Measurements from ENCODE around the gene TUT4.

DNA sequence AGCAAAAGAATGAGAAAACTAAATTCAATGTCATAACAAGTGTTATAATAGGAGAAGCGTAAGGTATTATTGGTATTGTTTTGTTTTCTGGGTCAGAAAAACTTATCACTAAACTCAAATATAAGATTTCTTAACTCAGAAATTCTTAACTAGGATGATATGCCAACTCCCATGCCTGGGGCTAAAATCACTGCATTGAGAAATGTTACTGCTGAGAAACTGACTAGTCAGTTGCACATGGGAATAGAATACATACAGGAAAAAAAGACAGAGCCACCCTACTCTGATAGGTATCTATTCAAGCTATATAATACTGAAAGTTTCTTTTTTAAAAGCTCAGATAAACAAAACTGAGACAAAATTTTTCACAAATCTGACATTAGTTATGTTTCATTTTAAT lies 92.2 kb downstream of the TUT4 start:
- TF ChIP-seq, protein P1, sequence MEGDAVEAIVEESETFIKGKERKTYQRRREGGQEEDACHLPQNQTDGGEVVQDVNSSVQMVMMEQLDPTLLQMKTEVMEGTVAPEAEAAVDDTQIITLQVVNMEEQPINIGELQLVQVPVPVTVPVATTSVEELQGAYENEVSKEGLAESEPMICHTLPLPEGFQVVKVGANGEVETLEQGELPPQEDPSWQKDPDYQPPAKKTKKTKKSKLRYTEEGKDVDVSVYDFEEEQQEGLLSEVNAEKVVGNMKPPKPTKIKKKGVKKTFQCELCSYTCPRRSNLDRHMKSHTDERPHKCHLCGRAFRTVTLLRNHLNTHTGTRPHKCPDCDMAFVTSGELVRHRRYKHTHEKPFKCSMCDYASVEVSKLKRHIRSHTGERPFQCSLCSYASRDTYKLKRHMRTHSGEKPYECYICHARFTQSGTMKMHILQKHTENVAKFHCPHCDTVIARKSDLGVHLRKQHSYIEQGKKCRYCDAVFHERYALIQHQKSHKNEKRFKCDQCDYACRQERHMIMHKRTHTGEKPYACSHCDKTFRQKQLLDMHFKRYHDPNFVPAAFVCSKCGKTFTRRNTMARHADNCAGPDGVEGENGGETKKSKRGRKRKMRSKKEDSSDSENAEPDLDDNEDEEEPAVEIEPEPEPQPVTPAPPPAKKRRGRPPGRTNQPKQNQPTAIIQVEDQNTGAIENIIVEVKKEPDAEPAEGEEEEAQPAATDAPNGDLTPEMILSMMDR (conservative IDR thresholded peaks at IDR 0.05; ENCODE audit: low read length): no peak
- TF ChIP-seq EZH2phosphoT487 (IDR thresholded peaks at IDR 0.05; ENCODE audit: borderline replicate concordance, low read depth, low read length): no peak
